Measurements from ENCODE around the gene CYBB.

Gene CYBB

DNA sequence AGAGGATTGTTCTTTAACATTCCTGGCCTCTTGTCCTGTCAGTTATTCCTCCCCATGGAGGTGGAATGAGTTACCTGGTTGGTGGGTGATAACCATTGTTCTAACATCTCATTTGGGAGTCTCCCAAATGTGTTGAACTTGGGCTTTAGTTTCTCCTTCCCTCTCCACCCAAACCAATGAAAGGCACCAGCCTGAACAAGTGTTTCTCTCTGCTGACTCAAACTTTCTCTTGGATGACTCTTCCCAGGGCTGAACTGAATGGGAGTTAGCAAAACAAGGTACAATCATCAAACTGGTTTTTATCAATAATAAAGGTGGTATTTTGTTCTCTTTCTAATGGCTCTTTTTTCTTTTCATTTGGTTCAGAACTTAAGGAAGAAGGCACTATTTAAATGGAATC lies 64.8 kb downstream of the CYBB start:
- DNase-seq (ENCODE audit: low read depth): no peak

DNA sequence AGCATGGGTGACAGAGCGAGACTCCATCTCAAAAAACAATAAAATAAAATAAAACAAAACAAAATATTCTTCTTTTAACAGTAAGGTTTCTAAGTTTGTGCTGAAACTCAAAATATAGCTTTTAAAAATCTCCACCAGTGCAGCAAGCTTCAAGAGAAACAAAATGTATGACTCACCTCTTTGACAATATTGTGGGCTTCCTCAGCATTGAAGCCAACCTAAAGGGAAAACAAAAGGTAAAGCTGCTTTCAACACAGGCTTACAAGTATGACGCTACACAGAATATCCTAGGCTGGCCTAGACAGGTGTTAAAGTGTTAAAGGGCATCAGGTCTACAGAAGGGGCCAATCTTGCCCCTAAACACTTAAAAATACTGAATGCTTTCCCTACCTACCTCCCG lies 66.3 kb downstream of the CYBB start:
- no peak for DNase-seq (ENCODE audit: low read depth)

DNA sequence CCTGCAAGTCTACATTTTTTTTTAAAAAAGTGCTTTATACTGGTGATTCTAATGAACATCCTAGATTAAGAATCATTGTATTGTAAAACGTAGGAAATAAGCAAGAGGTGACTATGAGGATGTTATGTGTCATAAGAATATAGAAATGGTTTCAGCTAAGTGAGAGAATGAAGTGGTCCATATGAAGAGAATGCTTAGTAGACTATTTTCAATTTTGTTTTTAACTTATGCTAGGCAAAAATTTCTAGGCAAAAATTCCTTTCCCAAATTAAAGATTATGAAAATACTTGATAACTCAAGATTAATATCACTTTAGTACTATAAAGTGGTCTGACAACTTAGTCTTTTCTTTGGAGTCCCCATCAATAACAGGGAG lies 66.7 kb downstream of the CYBB start:
- no peak for DNase-seq (ENCODE audit: low read depth)

DNA sequence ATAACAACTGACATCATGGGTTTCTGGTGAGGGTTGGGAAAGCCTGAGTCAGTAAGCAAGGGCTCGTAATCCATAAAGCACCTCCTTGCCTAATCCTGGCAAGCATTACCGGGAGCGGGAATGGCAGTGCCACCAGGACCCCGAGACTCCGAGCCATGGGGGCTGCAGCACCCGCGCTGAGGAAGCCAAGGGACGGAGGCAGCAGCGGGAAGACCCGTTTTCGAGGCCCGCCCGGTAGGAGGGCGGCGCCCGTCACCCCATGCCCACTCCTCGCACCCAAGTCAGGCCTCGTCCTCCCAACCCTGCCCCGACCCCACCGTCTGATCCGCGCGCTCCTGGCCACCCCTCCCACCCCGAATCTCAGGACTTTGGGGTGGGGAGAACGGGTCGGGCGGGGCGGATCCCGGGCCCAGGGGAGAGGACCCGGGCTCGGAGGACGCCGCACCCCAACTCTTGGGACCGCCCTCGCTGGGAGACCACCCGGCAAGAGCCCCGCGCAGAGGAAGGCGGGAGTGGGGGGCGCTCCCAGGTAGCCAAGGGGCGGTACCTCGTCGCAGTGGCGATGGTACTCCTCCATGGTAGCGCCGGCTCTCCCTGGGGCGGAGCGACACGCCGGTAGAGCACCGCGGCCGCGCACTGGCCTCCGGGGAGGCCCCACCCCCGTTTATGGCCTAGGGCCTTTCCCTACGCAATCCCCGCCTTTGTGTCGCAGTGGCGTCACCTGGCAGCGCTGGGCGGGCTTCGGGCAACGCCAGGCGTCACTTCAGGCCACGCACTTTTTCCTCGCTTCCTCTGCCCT lies 67.3 kb downstream of the CYBB start, which contains the start of gene DYNLT3:
Gene DYNLT3, minus strand, starts transcription at position 638 of the 799 bp plus-strand sequence. Its CDS starts 61 bp downstream, at position 577.
- DNase-seq (ENCODE audit: low read depth): peak; percentile 24

DNA sequence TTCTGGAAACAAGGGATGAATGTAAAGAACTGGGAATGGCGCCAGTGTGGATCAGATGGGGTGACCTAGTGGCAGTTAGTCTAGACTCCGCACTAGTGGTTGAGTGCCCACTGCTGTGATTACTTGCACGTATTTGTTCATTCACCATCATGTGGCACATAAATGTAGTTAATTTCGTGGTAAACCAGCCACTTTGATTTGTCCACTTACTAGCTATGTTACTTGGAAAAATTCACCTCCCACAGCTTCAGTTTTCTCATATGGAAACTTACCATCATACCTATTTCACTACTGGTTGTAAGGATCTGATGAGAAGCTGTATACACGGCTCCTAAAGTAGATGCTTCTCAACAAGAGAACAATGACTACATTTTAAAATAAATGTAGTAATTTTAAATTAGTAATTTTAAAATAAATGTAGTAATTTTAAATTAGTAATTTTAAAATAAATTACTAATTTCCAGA lies 67.9 kb downstream of the CYBB start:
- no peak for DNase-seq (ENCODE audit: low read depth)

DNA sequence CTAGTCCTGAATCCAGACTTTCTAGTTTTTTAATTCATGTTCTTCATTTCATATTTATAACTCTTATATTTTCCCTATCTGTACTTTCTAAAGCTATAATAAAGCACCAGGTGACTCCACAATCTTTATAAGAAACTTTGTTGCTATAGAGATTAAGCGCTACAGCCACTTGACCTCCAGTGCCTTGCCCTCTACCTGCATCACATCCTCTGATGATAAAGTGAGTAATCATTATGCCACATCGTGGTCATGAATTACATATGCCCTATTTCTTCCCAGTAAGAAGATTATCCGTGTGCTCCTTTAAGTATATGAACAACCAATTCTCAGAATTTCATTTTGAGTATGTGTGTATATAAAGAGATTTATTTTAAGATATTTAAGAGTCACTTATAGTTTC lies 74.3 kb downstream of the CYBB start:
- DNase-seq (ENCODE audit: low read depth): no peak

DNA sequence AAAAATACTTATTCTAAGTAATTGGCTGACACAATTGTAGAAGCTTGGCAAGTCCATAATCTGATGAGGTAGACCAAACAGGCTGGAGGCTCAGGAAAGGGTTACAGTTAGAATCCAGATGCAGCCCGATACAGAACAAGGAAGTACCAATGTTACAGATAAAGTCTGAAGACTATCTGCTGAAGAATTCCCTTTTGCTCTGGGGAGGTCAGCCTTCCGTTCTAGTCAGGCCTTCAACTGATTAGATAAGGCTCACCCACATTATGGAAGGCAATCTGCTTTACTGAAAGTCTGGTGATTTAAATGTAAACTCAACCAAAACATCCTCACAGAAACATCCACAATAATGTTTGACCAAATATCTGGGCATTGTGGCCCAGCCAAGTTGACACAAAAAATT lies 74.9 kb downstream of the CYBB start:
- no peak for DNase-seq (ENCODE audit: low read depth)

DNA sequence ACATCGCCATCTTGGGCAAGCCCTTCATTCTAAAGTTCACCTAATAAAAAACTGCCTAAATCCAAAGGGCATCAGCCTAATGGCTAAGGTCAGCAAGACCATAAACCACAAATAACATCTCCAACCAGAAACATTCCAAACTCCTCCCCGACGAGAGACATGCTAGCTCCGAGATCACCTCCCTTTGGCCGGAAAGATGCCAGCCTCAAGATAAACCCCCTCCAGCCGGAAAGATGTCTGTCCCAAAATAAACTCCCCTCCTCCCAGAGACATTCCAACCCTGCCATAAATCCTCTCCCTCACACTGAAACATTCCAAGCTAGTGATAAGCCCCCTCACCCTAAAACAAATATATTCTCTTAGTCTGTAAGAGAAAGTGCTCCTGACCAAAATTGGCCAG lies 80.9 kb downstream of the CYBB start:
- DNase-seq (ENCODE audit: low read depth): no peak

DNA sequence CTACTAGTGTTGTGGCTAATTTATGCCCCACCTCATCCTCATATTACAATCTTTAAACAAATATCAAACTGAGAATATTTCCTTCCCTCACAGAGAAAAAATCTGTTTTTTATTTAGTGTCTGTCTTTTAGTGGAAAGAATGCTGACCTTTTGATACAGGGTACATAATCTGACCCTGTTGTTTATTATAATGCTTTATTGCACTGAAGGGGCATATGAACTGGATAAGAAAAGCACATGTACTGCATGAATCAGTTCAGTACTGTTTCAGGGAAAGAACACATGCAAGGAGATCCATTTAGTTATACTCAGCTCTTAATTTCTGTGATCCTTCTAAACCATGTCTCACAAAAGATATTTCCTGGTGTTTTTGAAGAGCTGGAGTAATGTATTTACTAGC lies 83.0 kb downstream of the CYBB start:
- DNase-seq (ENCODE audit: low read depth): no peak
